Measurements from ENCODE around the gene RPIA.
"Not testable (repeated sequence)": the region's sequence is repeated elsewhere in the genome, so short reads cannot be mapped to it uniquely, and the experiment has no call there.

Gene RPIA

DNA sequence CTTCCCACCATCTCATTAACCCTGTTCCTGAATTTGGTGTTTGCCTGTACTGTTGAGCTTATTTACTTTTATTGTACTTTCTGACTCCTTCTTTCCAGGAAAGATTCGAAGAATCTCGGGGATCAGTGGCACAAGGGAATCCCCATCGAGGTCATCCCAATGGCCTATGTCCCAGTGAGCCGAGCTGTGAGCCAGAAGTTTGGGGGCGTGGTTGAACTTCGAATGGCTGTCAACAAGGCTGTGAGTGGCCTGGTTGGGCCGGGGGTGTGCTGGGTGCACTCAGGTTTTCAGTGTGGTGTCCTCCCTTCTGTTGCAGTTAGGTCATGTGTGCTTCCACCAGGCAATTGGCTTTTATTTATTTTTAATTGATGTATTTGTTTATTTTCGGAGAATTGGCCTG lies 45.0 kb downstream of the RPIA start:
- DNase-seq = no peak

GRCh38 chr2:88737385-88737784 lies 45.9 kb downstream of the RPIA start:
- no peak for DNase-seq

- no peak for DNase-seq
Measured at GRCh38 chr2:88738271-88738670, 46.8 kb downstream of the RPIA start.

GRCh38 chr2:88739985-88740600 lies 48.6 kb downstream of the RPIA start:
- DNase-seq = peak; percentile 54

GRCh38 chr2:88746929-88747490 lies 55.5 kb downstream of the RPIA start:
- no peak for DNase-seq

- DNase-seq = no peak
Measured at GRCh38 chr2:88747990-88748389, 56.5 kb downstream of the RPIA start.

GRCh38 chr2:88751768-88752167 lies 60.3 kb downstream of the RPIA start:
- DNase-seq = no peak

GRCh38 chr2:88753833-88754584 lies 62.5 kb downstream of the RPIA start:
- no peak for DNase-seq

GRCh38 chr2:88754585-88755320 lies 63.3 kb downstream of the RPIA start:
- no peak for DNase-seq

- DNase-seq = no peak
Measured at GRCh38 chr2:88755836-88756235, 64.4 kb downstream of the RPIA start.

GRCh38 chr2:88757025-88757424 lies 65.6 kb downstream of the RPIA start:
- DNase-seq = no peak

DNA sequence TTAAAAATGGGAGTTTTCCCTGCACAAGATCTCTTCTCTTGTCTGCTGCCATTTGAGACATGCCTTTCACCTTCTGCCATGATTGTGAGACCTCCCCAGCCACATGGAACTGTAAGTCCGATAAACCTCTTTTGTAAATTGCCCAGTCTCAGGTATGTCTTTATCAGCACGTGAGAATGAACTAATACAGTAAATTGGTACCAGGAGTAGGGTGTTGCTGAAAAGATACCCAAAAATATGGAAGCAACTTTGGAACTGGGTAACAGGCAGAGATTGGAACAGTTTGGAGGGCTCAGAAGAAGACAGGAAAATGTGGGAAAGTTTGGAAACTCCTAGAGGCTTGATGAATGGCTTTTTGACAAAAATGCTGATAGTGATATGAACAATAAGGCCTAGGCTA lies 67.2 kb downstream of the RPIA start:
- not testable (repeated sequence) for DNase-seq

- DNase-seq = no peak
Measured at GRCh38 chr2:88760819-88761598, 69.5 kb downstream of the RPIA start.

- no peak for DNase-seq
Measured at GRCh38 chr2:88764141-88764849, 72.8 kb downstream of the RPIA start.

DNA sequence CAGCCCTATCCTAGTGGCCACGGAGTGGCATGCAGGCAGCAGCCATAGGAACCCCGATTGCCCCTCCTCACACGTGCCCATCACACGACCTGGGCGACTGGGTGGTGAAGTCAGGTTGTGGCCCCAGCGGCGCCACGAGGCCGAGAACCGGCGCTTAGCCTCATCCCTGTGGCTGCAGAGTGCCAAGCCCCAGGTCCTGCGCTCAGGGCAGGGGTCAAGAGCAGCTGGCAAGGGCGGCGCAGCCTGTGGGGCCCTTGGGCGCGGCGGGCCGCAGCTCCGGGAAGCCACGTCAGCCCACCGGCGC lies 73.3 kb downstream of the RPIA start:
- DNase-seq = no peak

DNA sequence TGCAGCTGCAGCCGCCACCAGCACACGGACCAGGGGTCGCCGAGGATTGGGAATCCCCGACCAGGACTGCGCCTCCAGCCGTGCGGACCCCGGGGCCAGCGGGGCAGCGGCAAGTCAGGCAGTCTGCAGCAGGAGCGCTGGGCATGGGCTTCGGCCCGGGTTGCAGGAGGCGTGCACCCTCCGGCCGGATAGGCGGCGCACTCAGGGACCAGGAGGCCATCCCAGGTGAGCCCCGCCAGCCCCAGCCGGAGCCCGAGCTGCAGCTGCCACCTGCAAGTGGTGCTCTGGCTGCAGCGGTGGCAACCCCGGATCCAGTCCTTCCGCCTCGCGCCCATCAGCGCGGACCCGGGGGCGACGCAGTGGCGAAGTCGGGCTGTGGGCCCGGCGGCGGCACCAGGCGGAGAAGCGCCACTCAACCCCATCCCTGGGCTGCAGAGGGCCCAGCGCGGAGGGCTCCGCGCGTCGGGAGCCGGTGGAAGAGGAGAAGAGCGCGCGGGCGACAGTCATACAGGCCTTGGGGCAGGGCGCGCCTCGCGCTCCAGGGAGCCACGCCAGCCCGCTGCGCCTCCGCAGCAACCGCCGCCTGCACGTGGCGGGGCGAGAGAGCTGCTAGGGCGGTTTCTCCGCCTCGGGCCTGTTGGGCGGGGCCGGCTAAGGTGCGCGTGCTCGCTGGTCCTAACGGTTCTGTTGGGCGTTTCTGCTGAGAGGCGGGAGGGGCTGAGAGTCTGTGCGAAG lies 73.8 kb downstream of the RPIA start:
- peak; percentile 10 for DNase-seq

DNA sequence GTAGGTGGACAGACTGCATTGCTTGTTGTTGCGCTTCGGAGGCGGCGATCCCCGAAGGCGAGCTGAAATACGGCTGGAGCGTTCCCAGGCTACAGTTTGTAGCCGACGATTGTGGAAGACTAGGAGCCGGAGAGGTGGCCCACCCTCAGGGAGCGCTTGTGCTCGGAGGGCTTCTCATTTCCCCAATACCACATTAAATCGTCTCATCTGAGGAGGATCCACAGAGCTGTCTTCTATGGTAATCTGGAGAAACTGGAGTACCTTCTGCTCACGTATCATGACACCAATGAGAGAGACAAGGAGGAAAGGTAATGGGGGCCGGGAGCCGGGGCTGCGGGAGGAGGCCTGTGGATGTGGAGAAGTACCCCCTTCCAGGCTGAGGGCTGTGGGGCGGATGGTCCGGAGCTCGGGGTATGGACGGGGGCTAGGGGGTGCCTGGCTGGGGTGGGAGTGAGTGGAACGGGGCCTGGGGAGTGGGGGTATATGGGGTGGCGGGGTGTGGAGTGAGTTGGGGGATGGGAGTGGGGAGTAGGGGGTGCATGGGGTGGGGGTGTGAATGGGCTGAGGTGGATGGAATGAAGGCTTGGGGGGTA lies 74.5 kb downstream of the RPIA start:
- not testable (repeated sequence) for DNase-seq

GRCh38 chr2:88770016-88770415 lies 78.5 kb downstream of the RPIA start:
- DNase-seq = no peak

GRCh38 chr2:88773233-88774028 lies 82.0 kb downstream of the RPIA start:
- DNase-seq = not testable (repeated sequence)

GRCh38 chr2:88789213-88789612 lies 97.7 kb downstream of the RPIA start:
- not testable (repeated sequence) for DNase-seq
